Femur (tissue), 1 donor: Measurements from ENCODE around the gene EIF1AD.
"Not testable (repeated sequence)": the region's sequence is repeated elsewhere in the genome, so short reads cannot be mapped to it uniquely, and the experiment has no call there.

Experiments used
- DNase-seq: peaks from one replicate; pipeline ENCODE4 v3.0.0-alpha.2; 2017

Gene EIF1AD

DNA sequence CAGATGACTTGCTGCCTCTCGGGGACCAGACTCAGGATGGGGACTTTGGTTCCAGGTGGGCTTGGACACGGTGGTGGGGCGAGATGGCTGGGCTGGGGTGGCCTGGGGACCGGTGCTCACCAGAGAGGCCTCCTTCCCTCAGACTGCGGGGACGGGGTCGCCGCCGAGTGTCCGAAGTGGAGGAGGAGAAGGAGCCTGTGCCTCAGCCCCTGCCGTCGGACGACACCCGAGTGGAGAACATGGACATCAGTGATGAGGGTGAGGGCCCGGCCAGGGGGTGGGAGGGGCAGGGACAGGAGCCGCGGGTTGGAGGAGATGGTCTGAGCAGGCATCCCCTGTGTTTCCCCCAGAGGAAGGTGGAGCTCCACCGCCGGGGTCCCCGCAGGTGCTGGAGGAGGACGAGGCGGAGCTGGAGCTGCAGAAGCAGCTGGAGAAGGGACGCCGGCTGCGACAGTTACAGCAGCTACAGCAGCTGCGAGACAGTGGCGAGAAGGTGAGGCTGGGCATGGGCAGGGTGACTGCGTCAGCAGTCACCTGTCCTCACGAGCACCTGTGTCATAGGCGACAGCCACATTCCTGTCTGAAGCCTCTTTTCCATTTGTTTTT, 34.5 kb downstream of the EIF1AD start:
- no peak for DNase-seq

DNA sequence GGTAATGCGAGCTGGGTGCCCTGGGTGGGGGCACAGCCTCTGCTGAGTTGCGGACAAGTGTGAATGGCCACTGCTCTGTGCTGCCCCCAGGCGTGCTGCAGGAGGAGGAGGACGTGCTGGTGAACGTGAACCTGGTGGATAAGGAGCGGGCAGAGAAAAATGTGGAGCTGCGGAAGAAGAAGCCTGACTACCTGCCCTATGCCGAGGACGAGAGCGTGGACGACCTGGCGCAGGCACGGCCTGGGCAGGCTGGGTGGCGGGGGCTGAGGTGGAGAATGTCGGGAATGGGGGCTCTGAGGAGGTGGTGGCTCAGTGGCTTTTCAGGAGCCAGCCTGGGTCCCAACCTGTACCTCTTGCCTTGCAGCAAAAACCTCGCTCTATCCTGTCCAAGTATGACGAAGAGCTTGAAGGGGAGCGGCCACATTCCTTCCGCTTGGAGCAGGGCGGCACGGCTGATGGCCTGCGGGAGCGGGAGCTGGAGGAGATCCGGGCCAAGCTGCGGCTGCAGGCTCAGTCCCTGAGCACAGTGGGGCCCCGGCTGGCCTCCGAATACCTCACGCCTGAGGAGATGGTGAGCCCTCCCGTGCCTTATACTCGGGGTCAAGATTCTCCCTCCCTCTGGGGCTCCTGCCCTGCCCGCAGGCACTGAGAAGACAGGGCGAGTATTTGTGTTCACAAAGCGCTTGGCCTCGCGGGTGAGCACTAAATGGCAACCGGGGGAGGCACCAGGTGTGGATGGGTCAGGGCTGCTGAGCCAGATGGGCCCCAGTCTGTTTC, 35.8 kb downstream of the EIF1AD start:
- no peak for DNase-seq

DNA sequence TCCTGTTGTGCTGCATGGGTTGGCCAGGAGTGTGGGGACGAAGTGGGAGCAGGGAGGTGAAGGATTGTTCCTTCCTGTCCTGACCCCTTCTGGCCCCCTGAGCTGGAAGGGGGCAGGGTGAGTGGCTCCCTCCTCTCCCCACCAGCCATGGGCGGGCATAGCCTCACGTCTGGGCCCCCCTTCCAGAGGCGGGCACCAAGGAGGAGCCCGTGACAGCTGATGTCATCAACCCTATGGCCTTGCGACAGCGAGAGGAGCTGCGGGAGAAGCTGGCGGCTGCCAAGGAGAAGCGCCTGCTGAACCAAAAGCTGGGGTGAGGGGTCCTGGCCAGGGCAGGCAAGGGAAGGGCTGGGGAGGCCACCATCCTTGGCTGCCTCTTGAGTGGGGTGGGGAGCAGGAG, 37.1 kb downstream of the EIF1AD start:
- no peak for DNase-seq

DNA sequence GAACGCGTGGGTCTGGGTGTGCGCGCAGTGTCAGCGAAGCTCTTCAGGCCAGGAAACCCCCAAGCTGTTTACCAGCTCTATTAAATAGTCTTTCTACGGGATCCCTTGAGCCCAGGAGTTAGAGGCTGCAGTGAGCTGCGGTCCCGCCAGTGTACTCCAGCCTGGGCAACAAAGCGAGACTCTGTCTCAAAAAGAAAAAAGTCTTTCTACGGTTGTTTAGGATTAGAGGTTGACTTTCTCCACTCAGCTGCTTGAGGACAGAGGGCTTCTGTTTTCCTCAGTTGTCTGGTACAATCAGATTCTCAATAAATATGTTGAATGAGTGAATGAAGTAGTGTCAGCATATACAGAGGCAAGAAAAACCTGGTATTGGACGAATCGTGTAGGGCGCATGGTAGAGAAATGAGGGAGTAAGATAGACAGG, 39.8 kb downstream of the EIF1AD start:
- DNase-seq = no peak

DNA sequence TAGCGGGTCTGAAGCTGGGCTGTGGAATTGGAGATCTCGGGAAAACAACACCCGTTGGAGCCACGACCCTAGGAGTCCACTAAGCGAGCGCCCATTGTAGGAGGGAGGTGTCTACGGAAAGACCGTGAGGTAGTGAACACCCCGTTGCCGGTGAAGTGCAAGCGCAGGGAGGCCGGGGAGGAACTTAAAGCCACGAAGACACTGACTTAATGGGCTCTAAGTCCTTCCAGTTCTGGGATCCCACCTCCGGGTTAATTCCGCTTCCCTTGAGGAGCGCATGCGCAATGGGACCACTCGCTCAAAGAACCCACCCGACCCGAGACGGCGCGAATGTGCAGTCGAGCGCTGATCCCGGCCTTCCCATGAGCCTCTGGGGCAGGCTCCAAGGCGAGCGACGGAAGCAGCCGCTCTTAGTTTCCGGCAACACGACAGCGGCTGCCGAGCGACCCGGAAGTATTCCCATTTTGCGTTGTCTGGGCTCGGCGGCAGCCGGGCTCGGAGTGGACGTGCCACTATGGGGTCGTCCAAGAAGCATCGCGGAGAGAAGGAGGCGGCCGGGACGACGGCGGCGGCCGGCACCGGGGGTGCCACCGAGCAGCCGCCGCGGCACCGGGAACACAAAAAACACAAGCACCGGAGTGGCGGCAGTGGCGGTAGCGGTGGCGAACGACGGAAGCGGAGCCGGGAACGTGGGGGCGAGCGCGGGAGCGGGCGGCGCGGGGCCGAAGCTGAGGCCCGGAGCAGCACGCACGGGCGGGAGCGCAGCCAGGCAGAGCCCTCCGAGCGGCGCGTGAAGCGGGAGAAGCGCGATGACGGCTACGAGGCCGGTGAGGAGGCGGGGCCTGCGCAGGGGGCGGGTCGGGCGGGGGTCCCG, 40.5 kb downstream of the EIF1AD start, which contains the start of gene SART1:
SART1 (plus strand) TSS at position 468 of the 874 bp plus-strand sequence; CDS start at position 515, 47 bp downstream.
- DNase-seq = peak; percentile 99

DNA sequence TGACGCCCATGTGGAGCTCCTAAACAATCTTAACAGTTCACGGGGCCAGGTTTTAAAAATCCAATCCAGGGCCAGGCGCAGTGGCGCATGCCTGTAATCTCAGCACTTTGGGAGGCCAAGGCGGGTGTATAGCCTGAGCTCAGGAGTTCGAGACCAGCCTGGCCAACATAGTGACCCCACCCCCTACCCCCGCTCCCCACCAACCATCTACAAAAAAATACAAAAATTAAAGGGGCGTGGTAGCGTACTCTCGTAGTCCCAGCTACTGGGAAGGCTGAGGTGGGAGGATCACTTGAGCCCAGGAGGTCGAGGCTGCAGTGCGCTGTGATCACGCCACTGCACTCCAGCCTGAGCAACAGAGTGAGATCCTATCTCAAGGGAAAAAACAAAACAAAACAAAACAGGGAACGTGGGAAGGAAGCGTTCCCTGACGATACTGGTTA, 41.1 kb downstream of the EIF1AD start:
- DNase-seq = no peak

DNA sequence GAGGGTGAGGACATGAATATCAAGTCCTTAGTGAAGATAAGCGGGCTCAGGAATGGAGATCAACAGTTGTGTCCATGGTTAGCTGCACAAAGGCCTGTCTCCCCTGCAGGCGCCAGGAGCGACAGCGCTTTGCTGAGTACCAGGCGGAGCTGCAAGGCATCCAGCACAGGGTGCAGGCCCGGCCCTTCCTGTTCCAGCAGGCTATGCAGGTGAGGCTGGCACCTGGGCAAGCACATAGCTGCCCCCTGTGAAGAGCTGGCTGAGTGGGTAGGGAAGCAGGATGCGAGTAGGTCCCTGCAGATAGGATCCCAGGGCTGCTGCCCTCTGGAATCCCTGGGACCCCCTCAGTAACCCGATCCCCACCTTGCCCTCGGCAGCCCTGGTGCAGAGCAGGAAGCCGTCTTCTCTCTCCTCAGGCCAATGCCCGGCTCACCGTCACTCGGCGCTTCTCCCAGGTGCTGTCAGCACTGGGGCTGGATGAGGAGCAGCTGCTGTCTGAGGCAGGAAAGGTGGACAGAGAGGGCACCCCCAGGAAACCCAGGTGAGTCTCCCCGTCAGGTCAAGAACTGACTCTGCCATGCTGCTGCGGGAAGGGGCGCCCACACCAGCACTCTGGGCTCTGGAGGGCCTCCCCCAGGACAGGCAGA, 43.1 kb downstream of the EIF1AD start:
- DNase-seq = no peak

DNA sequence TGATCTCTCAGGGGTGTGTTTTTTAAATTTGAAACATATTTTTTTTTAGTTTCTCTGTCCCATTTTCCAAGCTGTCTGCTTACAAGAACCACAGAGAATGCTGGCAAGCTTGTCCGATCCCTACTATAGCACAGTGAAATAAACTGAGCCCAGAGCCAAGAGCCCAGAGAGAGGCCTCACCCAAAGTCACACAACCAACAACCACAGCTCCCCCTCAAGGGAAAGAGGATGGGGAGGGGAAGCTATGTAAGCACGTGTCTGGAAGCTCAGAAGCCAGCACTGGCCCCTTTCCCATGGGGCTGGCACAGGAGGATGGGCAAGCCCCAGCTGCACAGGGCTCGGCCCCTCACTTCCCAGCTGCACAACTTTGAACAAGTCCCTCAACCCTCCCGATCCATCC, 43.7 kb downstream of the EIF1AD start:
- no peak for DNase-seq

DNA sequence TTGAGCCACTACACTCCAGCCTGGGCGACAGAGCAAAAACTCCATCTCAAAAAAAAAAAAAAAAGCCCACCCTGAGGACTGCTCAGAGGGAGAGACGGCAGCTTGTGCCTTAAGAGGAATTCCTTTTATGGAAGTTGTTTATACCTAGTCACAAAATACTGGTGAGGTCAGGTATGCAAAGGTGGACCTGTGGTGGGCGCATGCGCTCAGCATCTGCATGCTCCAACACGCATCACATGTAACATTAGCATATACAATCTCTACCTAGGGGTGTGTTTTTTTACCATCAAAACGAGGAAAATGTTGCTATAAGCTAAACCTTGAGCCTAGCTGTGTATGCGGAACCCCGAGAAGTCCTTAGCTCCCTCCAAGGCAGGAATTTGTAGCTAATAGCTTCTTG, 47.2 kb downstream of the EIF1AD start:
- no peak for DNase-seq

DNA sequence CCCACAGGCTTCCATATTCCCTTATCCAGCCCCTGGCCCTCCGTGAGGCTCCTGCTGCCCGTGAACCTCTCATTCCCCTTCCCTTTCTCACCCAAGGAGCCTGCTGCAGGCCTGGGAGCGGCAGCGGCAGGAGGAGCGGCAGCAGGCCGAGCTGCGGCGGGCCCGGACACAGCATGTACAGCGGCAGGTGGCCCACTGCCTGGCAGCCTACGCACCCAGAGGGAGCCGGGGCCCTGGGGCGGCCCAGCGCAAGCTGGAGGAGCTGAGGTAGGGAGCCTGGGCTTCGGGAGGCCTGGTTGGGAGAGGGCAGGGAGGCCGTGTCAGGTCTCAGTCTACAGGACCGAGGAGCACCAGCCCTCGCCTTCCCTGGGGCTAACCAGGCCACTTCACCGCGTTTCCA, 48.5 kb downstream of the EIF1AD start:
- DNase-seq = no peak

DNA sequence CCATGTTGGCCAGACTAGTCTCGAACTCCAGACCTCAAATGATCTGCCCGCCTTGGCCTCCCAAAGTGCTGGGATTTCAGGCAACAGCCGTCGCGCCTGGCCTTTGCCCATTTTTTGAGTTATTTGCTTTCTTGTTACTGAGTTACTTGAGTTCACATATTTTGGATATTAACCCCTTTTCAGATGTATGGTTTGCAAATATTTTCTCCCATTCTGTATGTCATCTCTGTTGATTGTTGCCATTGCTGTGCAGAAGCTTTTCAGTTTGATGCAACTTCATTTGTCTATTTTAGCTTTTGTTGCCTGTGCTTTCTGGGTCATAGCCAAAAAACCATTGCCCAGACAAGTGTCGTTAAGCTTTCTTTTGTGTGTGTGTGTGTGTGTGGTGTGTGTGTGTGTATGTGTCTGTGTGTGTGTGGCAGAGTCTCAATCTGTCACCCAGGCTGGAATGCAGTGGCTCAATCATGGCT, 49.9 kb downstream of the EIF1AD start:
- no peak for DNase-seq

DNA sequence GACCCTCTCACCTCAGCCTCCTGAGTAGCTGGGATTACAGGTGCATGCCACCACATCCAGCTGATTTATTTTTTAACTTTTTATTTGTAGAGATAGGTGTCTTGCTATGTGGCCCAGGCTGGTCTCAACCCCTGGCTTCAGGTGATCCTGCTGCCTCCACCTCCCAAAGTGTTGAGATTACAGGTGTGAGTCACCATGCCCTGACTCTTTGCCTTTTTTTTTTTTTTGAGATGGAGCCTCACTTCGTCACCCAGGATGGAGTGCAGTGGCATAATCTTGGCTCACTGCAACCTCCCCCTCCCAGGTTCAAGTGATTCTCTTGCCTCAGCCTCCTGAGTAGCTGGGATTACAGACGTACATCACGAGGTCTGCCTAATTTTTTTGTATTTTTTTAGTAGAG, 50.3 kb downstream of the EIF1AD start:
- DNase-seq = not testable (repeated sequence)

DNA sequence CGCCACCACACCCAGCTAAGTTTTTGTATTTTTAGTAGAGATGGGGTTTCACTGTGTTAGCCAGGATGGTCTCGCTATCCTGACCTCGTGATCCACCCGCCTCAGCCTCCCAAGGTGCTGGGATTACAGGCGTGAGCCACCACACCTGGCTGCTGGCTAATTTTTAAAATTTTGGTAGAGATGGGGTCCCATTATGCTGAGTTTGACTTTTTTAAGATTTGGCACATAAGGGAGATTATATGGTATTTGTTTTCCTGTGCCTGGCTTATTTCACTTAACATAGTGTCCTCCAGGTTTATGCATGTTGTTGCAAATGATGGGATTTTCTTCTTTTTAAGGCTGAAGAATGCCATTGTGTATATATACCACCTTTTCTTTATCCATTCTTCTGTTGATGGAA, 51.2 kb downstream of the EIF1AD start:
- DNase-seq = not testable (repeated sequence)

DNA sequence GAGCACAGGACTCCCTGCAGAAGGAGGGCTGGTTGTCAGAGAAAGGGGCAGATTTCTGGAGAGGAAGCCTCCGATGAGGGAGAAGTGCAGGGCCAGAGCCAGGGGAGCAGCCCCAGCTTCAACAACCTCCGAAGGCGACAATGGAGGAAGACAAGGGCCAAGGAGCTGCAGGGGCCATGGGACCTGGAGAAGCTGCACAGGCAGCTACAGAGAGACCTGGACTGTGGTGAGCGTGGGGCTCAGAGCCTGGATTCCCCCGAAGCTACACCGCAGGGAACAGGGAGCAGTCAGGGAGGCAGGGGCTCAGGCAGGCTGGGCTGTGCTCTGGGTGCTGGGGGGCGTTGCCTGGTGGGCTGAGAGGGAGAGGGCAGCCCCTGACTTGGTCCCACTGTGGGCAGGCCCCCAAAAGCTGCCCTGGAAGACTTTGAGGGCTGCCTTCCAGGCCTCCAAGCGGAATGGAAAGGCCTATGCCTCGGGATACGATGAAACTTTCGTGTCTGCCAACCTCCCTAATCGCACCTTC, 54.3 kb downstream of the EIF1AD start:
- no peak for DNase-seq

DNA sequence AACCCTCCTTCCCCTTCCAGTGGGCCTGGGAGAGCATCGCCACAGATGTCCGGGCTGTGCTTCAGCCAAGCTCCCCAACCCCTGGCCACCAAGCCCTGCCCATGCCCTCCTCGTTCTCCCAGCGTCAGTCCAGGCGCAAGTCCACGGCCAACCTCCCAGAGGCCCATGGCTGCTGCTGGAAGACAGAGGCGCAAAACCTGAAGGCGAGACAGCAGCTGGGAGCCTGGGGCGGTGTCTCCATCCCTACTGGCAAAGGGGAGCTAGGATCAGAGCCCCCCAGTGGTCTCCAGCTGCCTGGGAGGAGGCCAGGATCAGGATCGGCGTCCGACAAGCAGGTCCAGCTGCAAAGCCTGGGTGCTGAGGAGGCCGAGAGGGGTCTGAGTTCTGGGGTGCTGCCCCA, 54.8 kb downstream of the EIF1AD start:
- no peak for DNase-seq

DNA sequence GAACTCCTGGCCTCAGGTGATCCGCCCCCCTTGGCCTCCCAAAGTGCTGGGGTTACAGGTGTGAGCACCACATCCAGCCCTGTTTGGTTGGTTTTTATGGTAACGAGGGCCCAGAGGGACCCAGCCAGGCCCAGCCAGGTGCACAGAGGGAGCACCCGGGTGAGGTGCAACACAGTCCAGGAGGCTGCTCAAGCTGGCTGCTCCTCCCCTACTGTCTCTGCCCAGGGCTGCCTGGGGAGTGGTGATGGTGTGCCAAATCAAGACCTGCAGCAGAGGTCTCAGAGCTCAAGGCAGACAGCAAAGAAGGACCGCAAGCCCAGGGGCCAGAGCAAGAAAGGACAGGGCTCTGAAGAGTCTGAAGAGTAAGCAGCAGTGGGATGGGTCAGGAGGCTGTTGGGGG, 55.3 kb downstream of the EIF1AD start:
- DNase-seq = no peak
